Renal cortical epithelial cell (primary cell): ENCODE results near the gene TMTC2. TPM values are rescaled to one million over a fixed set of nuclear protein-coding genes. Genes with fewer than 3 reads are reported as not detected.
"Not testable (repeated sequence)": the region's sequence is repeated elsewhere in the genome, so short reads cannot be mapped to it uniquely, and the experiment has no call there.

Experiments
- DNase-seq: peaks from one replicate; pipeline ENCODE4 v3.0.0-alpha.2; 2011; ENCODE audit warnings: low read depth
- total RNA-seq: library from RNA; depleted of rRNA; stranded (reverse); fragments of >200 nt; gene quantifications from 2 replicates; pipeline ENCODE4 v1.2.3, GENCODE V29; 2014

The TMTC2 gene
- total RNA-seq, 1 donor from 2014 or later, result 11.1 TPM

- no peak for DNase-seq
Measured at GRCh38 chr12:82841487-82841904, 154.8 kb downstream of the TMTC2 start.

- no peak for DNase-seq
Measured at GRCh38 chr12:82842480-82842879, 155.8 kb downstream of the TMTC2 start.

GRCh38 chr12:82845076-82845475, 158.4 kb downstream of the TMTC2 start:
- DNase-seq, result not testable (repeated sequence)

GRCh38 chr12:82848845-82849244, 162.1 kb downstream of the TMTC2 start:
- no peak for DNase-seq

GRCh38 chr12:82852529-82852928, 165.8 kb downstream of the TMTC2 start:
- DNase-seq, result no peak

- peak; percentile 76 for DNase-seq
Measured at GRCh38 chr12:82855872-82856271, 169.2 kb downstream of the TMTC2 start.

- peak; percentile 84 for DNase-seq
Measured at GRCh38 chr12:82857276-82857675, 170.6 kb downstream of the TMTC2 start.

GRCh38 chr12:82857911-82858533, 171.3 kb downstream of the TMTC2 start:
- peak; percentile 84 for DNase-seq

- no peak for DNase-seq
Measured at GRCh38 chr12:82858534-82858917, 171.8 kb downstream of the TMTC2 start.

GRCh38 chr12:82862069-82862841, 175.5 kb downstream of the TMTC2 start:
- DNase-seq, result peak; percentile 50

- DNase-seq, result peak; percentile 44
Measured at GRCh38 chr12:82862876-82863649, 176.4 kb downstream of the TMTC2 start.

- no peak for DNase-seq
Measured at GRCh38 chr12:82866227-82866775, 179.6 kb downstream of the TMTC2 start.

- no peak for DNase-seq
Measured at GRCh38 chr12:82866946-82867345, 180.2 kb downstream of the TMTC2 start.

- DNase-seq, result no peak
Measured at GRCh38 chr12:82867762-82868500, 181.2 kb downstream of the TMTC2 start.

GRCh38 chr12:82870771-82871377, 184.2 kb downstream of the TMTC2 start:
- no peak for DNase-seq

GRCh38 chr12:82872088-82872487, 185.4 kb downstream of the TMTC2 start:
- DNase-seq, result no peak

- DNase-seq, result no peak
Measured at GRCh38 chr12:82873309-82873708, 186.6 kb downstream of the TMTC2 start.

- DNase-seq, result no peak
Measured at GRCh38 chr12:82873951-82874350, 187.2 kb downstream of the TMTC2 start.

GRCh38 chr12:82874945-82875344, 188.2 kb downstream of the TMTC2 start:
- peak; percentile 38 for DNase-seq

GRCh38 chr12:82876075-82876474, 189.4 kb downstream of the TMTC2 start:
- no peak for DNase-seq

GRCh38 chr12:82877963-82878362, 191.3 kb downstream of the TMTC2 start:
- DNase-seq, result no peak
